T-helper 17 cell (primary cell): Measurements from ENCODE around the gene TMEM119. TPM values are rescaled to one million over a fixed set of nuclear protein-coding genes. Genes with fewer than 3 reads are reported as not detected.

Experiments used
- ATAC-seq: fragments of 150-1000 bp; cut with Tn5 transposase; 2 replicates; pipeline ENCODE4 v1.10.0; 2021; ENCODE audit warnings: mild to moderate bottlenecking, moderate library complexity
- DNase-seq, 3 donors: peaks; one replicate each; pipeline versions ENCODE4 v3.0.0 to v3.0.0-alpha.2; 2020 to 2021
- H3K9me3 ChIP-seq: one replicate; pipeline ENCODE4 v1.7.0; 2013; ENCODE audit warnings: low read length, mild to moderate bottlenecking; ENCODE audit not compliant: control insufficient read depth, poor library complexity, severe bottlenecking
- H3K27ac Mint-ChIP-seq: one replicate; pipeline ENCODE4 v1.8.0; 2022; ENCODE audit warnings: mild to moderate bottlenecking, moderate library complexity, mixed read lengths
- H3K27me3 Mint-ChIP-seq: one replicate; pipeline ENCODE4 v1.8.0; 2022; ENCODE audit warnings: mixed read lengths
- H3K36me3 Mint-ChIP-seq: one replicate; pipeline ENCODE4 v1.8.0; 2022; ENCODE audit warnings: low read depth, mixed read lengths
- H3K4me1 Mint-ChIP-seq: one replicate; pipeline ENCODE4 v1.8.0; 2022; ENCODE audit warnings: mild to moderate bottlenecking, mixed read lengths
- H3K4me3 Mint-ChIP-seq: one replicate; pipeline ENCODE4 v1.8.0; 2022; ENCODE audit warnings: mild to moderate bottlenecking, moderate library complexity, mixed read lengths
- total RNA-seq, 4 donors: library from RNA in 2 of 4; stranded (reverse) in 2 of 4; gene quantifications; one replicate each; pipeline ENCODE4 v1.2.3 and lab custom pipeline; 2022 to 2026

Gene TMEM119
- total RNA-seq, 2 donors from 2014 or later: 3.9 to 5.0 TPM

- no peak overlapping the region for H3K27ac Mint-ChIP-seq
- DNase-seq: no peak
Measured at GRCh38 chr12:108543652-108544051, 54.2 kb downstream of the TMEM119 start.

GRCh38 chr12:108542320-108542719 is 55.6 kb downstream of the TMEM119 start:
- Mint-ChIP-seq H3K4me3 (no peak overlapping the region), H3K36me3 (peaks cover 8% of the 10 kb centered on the region), H3K27me3 (no peaks in the 10 kb centered on the region), H3K27ac (peak overlapping the region; percentile 80), H3K4me1 (peaks cover 19% of the 10 kb centered on the region)
- no peak for ATAC-seq
- no peak for DNase-seq
- peaks cover 3% of the 10 kb centered on the region for H3K9me3 ChIP-seq

More at GRCh38 chr12:108543652-108544051, 54.2 kb downstream of the TMEM119 start:
- H3K4me1 Mint-ChIP-seq: peaks cover 17% of the 10 kb centered on the region
- ATAC-seq: no peak
- no peak overlapping the region for H3K4me3 Mint-ChIP-seq
- H3K27me3 Mint-ChIP-seq: no peaks in the 10 kb centered on the region
- peaks cover 13% of the 10 kb centered on the region for H3K36me3 Mint-ChIP-seq
- peaks cover 3% of the 10 kb centered on the region for H3K9me3 ChIP-seq

Other genes with a start within 250 kb of the TMEM119 start
- gene FICD, start 82.8 kb downstream of the TMEM119 start, total RNA-seq: 1 to 10 TPM; 4.4 to 5.1 TPM
- gene SART3, start 36.9 kb downstream of the TMEM119 start, total RNA-seq: 100 to 1,000 TPM in 1 of 2 donors, 10 to 100 TPM in 1; 85.3 to 107 TPM
- 100 to 1,000 TPM; 139 to 177 TPM for gene ISCU, start 35.5 kb downstream of the TMEM119 start, total RNA-seq
- 100 to 1,000 TPM in 1 of 2 donors, 10 to 100 TPM in 1; 91.3 to 131 TPM for gene SELPLG, start 35.8 kb upstream of the TMEM119 start, total RNA-seq
- 10 to 100 TPM; 13.3 to 61.1 TPM for gene CORO1C, start 133.4 kb upstream of the TMEM119 start, total RNA-seq